Uterus (tissue), 2 donors: Measurements from ENCODE around the gene PRRG4.

Experiments
- CTCF ChIP-seq, 4 experiments: fragments of 200-600 bp in 2 of 4; fragments of 450-650 bp in 2 of 4; sonication (generic) in 2 of 4; IDR thresholded peaks; one replicate each; pipeline ENCODE4 v1.5.1; 2016 to 2019; ENCODE audit warnings: antibody characterized with exemption in 4 of 4, mild to moderate bottlenecking in 2 of 4, moderate library complexity in 1 of 4
- POLR2A ChIP-seq, 2 donors: fragments of 450-650 bp; IDR thresholded peaks; one replicate each; pipeline ENCODE4 v1.6.1; 2016; ENCODE audit warnings: antibody characterized with exemption in 2 of 2, mild to moderate bottlenecking in 1 of 2, moderate library complexity in 1 of 2

GRCh38 chr11:32861850-32862577, 32.3 kb downstream of the PRRG4 start:
- TF ChIP-seq CTCF (IDR thresholded peaks at IDR 0.05) (no peak), POLR2A (IDR thresholded peaks at IDR 0.05) (no peak)
